ENCODE data around the gene DYNC1I2.

Gene DYNC1I2

DNA sequence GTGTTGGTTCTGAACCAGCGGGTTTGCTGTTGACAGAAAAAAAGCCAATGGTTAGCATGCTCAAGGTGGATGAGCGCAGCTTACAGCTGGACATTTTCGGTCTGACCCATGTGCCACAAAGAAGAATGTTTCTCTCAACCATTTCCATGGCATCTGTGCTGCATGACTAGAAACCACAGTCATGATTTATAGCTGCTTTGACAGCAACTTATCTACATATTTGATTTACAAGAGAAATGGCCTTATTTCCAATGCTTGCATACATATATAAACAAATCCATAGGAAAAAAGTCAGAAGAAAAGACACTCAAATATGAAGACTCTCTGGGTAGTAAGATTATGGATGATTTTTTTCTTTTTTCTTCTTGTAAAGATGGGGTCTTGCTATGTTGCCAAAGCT lies 98.2 kb downstream of the DYNC1I2 start:
- no peak for DNase-seq

DNA sequence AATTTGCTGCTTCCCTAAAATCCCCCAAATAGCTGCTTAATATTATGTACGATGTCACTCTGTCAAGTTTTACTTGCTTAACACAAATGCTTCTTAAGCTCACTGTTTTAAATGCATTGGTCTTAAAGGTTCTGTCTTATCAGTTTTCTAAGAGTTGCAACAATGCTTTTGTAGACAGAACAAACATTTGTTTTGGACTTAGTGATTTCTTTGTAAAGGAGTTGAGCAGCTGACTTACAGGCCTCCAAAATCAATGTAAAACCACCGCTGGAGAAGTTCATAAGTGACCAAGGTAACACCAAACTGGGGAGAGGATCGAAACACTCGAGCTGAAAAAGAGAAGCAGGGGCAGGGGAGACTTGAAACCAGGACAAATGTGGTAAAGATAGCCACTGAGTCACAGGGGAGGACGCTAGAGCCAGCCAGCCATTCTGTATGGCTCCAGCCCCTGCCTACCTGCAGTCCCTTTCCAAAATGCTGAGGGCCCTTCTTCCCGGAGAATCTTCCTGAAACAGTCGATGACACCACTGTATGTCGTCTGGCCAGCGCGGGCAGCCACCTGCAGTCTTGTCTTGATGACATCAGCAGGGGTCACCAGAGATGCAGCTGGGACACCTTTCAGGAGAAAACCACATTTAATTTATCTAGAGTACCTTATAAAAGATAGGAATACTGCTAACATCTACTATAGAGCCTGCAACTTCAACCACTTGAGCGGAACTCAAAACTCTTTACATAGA lies 100.2 kb downstream of the DYNC1I2 start:
- DNase-seq: no peak

DNA sequence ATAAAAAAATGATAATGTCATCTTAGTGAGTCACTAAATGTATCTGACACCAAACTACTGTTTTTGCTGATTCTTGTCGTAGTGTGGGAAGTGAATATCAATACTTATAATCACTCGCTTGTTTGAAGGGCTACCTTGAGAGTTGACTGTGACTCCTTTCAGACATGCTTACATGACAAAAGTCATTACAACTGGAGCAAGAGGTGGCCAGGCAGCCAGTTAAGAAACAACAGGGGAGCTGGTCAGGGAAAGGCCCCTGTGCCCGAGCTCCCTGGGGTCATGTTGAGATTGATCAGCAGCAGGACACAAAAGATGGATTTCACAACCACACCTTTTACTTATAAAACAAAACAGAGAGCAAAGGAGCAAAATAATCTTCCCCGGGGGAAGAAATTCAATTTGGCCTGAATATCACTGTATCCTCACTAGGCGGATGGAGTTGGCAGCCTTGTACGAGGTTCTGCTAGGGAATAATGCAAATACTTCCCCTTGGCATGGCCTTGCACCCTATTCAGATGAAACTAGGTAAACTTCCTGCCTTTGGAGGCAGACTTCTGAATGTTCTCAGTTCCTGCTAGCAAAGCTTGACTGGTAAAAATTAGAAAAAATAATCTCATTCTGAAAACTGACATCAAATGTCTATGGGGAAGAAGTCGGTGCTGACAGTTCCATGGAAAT lies 101.2 kb downstream of the DYNC1I2 start:
- no peak for DNase-seq

DNA sequence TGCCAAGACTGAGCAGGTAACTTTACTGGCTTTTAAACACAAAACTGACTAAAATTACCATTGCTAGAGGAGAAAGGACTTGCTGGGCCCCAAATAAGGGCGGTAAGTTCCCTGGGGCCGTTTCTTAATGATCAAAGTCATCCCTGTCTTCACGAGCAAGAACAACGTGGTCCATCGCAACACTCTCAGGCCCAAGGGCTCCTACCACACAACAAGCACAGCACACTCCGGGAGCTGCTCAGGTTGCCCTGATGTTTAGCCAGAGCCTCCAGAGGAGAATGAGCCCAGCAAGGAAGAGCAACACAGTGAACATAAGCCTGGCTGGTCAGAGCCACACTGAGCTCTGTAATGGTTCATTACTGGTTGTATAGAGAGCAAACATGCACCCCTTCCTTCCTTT lies 102.7 kb downstream of the DYNC1I2 start:
- no peak for DNase-seq

DNA sequence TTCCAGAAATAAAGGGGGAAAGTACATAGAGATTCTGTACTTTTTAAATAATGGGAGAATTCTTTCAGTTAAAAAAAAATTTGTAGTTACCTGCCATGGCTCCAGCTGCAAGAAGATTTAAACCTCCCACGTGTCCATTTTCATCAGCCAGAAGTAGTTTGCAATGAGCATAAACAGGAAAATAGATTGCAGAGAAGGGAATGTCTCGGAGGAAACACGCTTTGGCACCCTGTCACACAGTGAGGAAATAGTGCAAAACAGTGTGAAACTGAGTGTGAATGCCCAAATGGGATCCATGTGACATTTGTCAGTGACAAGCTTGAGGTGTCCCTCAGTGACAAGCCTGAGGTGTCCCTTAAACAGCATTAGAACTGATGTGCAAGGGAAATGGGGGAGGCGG lies 104.1 kb downstream of the DYNC1I2 start:
- DNase-seq: no peak

DNA sequence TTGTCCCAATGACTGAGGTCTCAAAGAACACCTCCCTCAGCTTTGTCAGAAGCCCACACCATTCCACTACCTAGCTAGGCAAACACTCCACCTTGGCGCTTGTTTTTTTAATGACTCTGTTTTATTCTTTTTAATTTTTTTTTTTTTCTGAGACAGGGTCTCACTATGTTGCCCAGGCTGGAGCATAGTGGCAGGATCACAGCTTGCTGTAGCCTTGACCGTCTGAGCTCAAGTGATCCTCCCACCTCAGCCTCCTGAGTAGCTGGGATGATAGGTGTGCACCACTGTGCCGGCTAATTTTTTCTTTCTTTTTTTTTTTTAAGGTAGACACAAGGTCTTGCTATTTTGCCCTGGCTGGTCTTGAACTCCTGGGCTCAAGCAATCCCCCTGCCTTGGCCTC lies 104.9 kb downstream of the DYNC1I2 start:
- DNase-seq: no peak

DNA sequence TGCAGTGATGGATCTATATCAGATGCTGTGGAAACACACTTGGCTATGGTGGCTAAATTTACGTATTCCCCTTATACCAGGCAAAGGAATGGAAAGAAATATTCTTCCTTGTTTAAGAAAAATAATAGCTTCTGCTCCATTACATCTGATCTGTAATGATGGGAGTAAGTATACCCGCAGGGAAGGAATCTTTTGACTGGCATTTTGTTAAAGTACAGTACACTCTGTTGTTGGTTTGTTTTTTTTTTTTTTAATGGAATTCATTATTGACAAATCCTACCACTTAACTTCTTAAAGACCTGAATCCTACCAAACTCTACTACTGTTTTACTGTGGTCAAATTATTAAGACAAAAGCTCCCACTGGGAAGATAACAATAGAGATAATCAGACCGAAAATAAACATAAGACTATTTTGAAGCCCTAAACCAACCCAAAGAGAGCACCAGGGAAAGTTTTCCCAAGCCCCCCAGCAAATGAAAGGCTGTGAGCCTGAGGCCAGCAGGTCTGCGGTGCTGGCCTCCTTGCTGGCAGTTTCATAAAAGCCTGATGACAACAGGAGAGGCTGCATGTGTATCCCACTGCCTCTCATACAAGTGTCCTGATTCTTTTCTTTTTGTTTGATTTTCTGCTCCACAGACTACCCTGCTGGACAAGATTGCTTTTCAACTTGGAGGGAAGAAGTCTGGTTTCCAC lies 105.8 kb downstream of the DYNC1I2 start:
- no peak for DNase-seq

DNA sequence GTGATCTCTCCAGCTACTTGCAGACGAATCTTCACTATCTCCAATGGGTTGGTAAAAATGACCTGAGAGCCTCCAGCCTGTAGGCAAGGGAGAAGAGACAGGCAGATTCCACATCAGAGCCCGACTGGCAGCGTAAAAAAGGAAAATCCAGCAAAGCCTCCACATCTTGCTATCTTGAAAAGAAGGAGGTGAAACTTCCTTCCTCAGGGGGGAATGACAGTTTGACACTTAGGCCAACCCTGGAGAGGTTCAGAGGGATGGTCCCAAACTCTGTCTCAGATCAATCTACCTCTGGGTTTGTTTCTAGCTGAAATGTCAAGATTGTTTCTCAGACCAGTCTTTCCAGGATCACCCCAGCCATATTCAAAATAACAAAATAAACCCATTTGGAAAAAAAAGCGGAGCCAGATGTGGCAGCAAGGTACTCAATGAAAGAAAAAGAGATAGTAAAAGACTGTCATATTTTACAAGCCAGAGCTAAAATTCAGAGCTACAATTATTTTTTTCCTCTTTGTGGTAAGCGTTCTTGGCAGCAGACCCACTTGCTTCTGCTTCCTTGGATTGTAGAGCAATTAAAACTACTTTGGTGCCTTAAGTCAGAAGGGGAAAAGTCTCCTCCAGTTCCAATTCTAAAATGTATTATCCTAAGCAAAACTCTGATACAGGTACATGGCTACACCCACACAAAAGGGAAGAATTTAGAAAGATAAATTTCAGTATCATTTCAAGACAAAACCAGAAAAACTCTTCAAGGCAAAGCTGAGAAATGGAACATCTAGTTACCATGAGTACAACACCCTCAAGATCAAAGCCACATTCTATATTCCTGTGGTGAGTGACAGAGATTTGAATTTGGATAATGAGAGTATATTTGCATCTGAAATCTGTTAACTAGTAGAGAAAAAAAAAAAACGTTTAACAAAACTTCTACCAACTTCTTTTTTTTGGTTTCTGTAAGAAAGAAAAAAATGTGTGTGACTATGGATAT lies 106.7 kb downstream of the DYNC1I2 start:
- no peak for DNase-seq

DNA sequence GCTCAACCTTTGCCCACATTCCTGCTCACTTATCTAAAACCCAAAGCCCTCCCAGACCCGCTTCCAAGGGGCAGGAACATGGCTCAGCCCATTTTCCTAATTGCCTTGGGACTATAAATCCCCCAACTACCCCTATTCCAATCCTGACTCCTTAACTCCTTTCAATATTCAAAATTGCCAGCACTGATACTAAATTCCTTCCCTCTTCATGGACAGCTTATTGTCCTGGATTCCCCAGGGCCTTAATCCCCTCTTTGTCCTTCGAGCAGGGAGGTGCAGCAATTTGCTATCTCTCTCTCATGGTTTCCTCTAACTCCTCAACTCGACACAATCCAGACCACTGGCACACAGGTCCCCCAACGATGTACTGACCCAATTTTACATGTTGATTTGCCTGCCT lies 107.6 kb downstream of the DYNC1I2 start:
- no peak for DNase-seq
